ENCODE data around the gene RABL2A.
"Not testable (repeated sequence)": the region's sequence is repeated elsewhere in the genome, so short reads cannot be mapped to it uniquely, and the experiment has no call there.

RABL2A gene

GRCh38 chr2:113626616-113627330 lies at the start of gene RABL2A:
RABL2A (plus strand) TSS chr2:113627266; CDS start chr2:113628607, 1,341 bp downstream.
- peak; percentile 81 for DNase-seq

DNA sequence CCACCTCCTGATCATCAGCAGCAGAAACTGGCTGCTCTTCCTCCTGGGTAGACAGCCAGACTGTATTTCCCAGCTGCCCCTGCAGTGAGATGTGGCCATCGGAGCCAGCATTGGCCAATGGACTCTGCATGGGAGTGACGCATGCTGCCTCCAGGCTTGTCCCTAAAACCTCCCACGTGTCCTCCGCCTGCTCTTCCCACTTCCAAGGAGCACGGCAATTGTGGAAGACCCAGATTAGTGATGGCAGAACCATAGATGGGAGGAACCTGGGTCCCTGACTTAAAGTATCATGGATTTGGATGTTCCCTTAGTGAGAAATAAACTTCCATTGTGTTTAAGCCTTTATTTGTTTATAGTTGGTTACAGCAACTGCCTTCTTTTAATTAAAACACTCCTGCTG lies 48.6 kb upstream of the RABL2A start:
- not testable (repeated sequence) for DNase-seq

DNA sequence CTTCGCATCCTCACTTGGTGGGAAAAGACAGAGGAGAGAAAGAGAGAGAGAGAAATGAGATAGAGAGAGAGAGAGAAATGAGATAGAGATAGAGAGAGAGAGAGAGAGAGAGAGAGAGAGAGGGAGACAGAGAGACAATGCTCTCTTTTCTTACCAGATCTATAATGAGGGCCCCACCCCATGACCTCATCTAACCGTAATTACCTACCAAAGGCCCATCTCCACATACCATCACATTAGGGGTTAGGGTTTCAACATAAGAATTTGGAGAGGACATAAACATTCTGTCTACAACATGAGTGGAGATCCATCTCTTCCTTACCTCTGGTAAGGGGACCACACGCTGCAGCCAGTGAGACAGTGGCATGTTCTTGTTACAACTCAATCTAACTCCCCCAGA lies 44.6 kb upstream of the RABL2A start:
- DNase-seq = peak; percentile 42

GRCh38 chr2:113583521-113584225 lies 43.4 kb upstream of the RABL2A start:
- DNase-seq = peak; percentile 74

DNA sequence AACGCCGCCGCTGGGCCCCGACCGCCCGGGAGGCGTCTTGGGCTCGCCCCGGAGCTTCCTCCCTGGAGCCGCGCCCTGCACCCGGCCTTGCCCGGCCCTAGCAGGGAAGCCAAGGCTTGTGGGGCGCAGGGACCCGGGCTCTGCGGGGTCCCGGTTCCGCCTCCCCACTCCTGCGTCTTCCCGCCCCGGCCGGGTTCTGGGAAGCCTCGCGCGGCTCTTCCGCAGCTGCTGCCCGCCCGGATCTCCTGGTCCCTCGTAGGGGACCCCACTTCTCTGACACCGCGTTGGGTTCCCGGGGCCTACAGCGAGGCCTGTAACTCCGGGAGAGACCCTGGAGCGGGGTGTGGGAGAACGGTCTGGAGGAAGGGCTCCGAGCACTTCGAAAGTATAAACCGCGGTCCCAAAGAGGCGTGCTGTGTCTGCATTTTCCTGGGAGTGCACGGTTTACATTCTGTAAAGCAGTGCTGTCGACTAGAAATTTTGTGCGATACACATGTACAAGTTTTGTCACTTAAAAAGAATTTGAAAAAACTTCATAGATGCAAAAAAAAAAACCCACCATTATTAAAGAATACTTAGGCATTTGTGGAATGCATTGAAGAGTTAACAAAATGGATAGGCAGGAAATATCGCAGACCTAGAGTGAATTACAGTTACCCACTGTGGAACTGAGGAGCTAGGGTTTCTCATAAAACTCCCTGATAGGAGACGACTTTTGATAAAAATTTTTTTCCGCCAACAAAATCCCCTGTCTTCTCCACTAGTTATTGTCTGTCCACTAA lies 42.6 kb upstream of the RABL2A start:
- DNase-seq = peak; percentile 20

- DNase-seq = peak; percentile 66
These were observed 39.9 kb upstream of the RABL2A start for GRCh38 chr2:113587201-113587600.

GRCh38 chr2:113589591-113589990 lies 37.5 kb upstream of the RABL2A start:
- not testable (repeated sequence) for DNase-seq

GRCh38 chr2:113591926-113592325 lies 35.1 kb upstream of the RABL2A start:
- not testable (repeated sequence) for DNase-seq

- not testable (repeated sequence) for DNase-seq
These were observed 33.8 kb upstream of the RABL2A start for GRCh38 chr2:113593280-113593679.

GRCh38 chr2:113595725-113596124 lies 31.3 kb upstream of the RABL2A start:
- DNase-seq = not testable (repeated sequence)

GRCh38 chr2:113597164-113597563 lies 29.9 kb upstream of the RABL2A start:
- DNase-seq = not testable (repeated sequence)

- not testable (repeated sequence) for DNase-seq
These were observed 29.5 kb upstream of the RABL2A start for GRCh38 chr2:113597572-113597971.

GRCh38 chr2:113598180-113598579 lies 28.9 kb upstream of the RABL2A start:
- not testable (repeated sequence) for DNase-seq

DNA sequence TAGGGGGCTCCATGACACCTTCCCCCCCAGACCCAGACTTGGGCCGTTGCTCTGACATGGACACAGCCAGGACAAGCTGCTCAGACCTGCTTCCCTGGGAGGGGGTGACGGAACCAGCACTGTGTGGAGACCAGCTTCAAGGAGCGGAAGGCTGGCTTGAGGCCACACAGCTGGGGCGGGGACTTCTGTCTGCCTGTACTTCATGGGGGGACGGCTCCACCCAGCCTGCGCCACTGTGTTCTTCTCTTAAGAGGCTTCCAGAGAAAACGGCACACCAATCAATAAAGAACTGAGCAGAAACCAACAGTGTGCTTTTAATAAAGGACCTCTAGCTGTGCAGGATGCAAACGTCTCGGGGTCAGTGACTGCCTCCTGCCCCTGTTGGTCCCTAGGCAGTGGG lies 28.3 kb upstream of the RABL2A start:
- DNase-seq = not testable (repeated sequence)

DNA sequence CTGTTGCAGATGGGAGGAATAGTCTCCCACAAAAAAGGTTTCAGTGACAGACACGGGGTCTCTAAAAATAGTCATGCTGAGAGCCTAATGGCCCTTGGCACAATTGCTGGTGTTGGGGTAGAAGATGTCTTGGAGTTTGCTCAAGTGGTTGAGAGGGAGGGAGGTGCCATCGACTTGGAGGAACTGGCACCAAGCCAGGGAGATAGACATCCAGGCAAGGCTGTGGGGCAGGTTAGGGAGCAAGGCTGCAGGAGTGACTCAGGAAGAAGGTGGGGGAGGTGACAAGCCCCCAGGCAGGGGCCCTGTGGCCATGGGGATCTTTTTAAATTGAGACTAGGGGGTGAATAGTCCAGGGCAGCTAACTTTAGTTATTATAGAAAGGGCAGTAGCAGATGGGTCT lies 27.9 kb upstream of the RABL2A start:
- DNase-seq = not testable (repeated sequence)

GRCh38 chr2:113602040-113602769 lies 24.9 kb upstream of the RABL2A start:
- DNase-seq = peak; percentile 70

DNA sequence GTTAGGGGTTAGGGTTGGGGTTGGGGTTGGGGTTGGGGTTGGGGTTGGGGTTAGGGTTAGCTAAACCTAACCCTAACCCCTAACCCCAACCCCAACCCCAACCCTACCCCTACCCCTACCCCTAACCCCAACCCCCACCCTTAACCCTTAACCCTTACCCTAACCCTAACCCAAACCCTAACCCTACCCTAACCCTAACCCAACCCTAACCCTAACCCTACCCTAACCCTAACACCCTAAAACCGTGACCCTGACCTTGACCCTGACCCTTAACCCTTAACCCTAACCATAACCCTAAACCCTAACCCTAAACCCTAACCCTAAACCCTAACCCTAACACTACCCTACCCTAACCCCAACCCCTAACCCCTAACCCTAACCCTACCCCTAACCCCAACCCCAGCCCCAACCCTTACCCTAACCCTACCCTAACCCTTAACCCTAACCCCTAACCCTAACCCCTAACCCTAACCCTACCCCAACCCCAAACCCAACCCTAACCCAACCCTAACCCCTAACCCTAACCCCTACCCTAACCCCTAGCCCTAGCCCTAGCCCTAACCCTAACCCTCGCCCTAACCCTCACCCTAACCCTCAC lies 24.1 kb upstream of the RABL2A start:
- DNase-seq = no peak

DNA sequence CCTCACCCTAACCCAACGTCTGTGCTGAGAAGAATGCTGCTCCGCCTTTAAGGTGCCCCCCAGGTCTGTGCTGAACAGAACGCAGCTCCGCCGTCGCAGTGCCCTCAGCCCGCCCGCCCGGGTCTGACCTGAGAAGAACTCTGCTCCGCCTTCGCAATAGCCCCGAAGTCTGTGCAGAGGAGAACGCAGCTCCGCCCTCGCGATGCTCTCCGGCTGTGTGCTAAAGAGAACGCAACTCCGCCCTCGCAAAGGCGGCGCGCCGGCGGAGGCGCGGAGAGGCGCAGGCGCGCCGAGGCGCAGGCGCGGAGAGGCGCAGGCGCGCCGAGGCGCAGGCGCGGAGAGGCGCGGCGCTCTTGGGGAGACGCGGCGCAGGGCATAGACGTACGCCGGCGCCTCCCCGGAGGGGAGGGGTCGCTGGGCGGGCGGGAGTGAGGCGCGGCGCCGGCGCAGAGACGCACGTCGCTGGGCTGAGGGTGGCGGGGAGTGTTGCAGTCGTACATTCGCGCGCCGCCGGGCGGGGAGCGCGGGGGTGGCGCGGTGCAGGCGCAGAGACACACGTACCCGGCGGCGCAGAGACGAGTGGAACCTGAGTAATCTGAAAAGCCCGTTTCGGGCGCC lies 23.5 kb upstream of the RABL2A start:
- peak; percentile 91 for DNase-seq

GRCh38 chr2:113604085-113604477 lies 23.0 kb upstream of the RABL2A start:
- peak; percentile 94 for DNase-seq

DNA sequence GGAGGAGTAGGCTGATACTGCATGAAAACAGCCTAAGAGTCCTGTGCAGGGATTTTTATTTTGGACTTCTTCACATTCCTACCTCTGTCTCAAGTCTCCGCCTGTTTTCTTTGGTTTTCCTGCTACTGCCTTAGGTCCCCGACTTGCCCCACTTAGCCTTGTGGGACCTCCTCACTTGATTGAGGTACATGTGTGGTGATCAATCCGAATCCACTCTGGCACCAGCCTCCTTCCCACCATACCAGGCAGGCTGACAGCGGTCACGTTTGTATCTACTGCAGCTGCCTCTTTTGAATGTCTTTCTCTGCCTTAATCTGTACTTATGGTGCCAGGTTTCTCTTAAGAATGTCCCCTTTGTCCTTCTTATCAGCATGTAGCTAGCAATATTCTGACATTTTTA lies 22.4 kb upstream of the RABL2A start:
- DNase-seq = not testable (repeated sequence)

GRCh38 chr2:113606036-113606435 lies 21.0 kb upstream of the RABL2A start:
- peak; percentile 59 for DNase-seq

DNA sequence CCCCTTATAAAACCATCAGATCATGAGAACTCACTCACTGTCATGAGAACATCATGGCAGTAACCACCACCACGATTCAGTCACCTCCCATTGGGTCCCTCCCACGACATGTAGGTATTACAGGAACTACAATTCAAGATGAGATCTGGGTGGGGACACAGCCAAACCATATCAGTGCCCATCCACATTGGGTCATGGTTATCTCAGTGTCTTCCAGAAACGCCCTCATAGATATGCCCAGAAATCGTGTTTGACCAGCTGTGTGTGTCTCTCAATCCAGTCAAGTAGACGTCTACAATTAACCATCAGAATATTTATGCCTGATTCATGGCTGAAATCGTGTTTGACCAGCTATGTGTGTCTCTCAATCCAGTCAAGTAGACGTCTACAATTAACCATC lies 17.2 kb upstream of the RABL2A start:
- peak; percentile 67 for DNase-seq

Data from hematopoietic multipotent progenitor cell treated with erythropoietin and hydrocortisone succinate and interleukin-3 and kit ligand, for 8 days (in vitro differentiated cells).